Common myeloid progenitor, CD34-positive (primary cell): ENCODE results near the gene DAB2.

Source experiments
- CTCF ChIA-PET: fragments of 350-600 bp; sonication (Branson Sonifier 250); formaldehyde crosslinking; loops from one replicate; lab custom pipeline; 2021; ENCODE audit warnings: antibody characterized with exemption; lab: Charles Lee
- POLR2A ChIA-PET: fragments of 350-600 bp; sonication (Branson Sonifier 250); formaldehyde crosslinking; loops from one replicate; lab custom pipeline; 2021; ENCODE audit warnings: antibody characterized with exemption; lab: Charles Lee
- DNase-seq, 3 donors: peaks; one replicate each; pipeline versions ENCODE4 v3.0.0 to v3.0.0-alpha.2; 2013
- H3K27ac ChIP-seq, 2 experiments: 1 replicate in 1 of 2; 2 replicates in 1 of 2; pipeline ENCODE4 v1.7.0; 2013; ENCODE audit warnings: inconsistent platforms in 2 of 2, low read length in 2 of 2, mild to moderate bottlenecking in 2 of 2, low read depth in 1 of 2, moderate library complexity in 1 of 2; ENCODE audit not compliant: severe bottlenecking in 2 of 2, insufficient read depth in 1 of 2, poor library complexity in 1 of 2
- H3K27me3 ChIP-seq, 5 experiments: replicated peaks in 2 of 5; 1 replicate in 3 of 5; 2 replicates in 2 of 5; pipeline versions ENCODE4 v1.6.1 to v1.7.0; 2013; ENCODE audit warnings: low read length in 4 of 5, mild to moderate bottlenecking in 2 of 5, moderate library complexity in 2 of 5, inconsistent platforms in 1 of 5; ENCODE audit not compliant: insufficient read depth in 5 of 5, control insufficient read depth in 4 of 5
- H3K36me3 ChIP-seq, 4 experiments: 1 replicate in 2 of 4; 2 replicates in 2 of 4; pipeline versions ENCODE4 v1.6.1 to v1.7.0; 2013; ENCODE audit warnings: low read length in 3 of 4, control low read depth in 1 of 4, mild to moderate bottlenecking in 1 of 4; ENCODE audit not compliant: control insufficient read depth in 4 of 4, insufficient read depth in 4 of 4
- H3K4me1 ChIP-seq, 4 experiments: 1 replicate in 3 of 4; 2 replicates in 1 of 4; pipeline versions ENCODE4 v1.6.1 to v1.7.1; 2013; ENCODE audit warnings: low read length in 3 of 4, mild to moderate bottlenecking in 3 of 4, control low read depth in 1 of 4, inconsistent platforms in 1 of 4, moderate library complexity in 1 of 4; ENCODE audit not compliant: control insufficient read depth in 4 of 4, insufficient read depth in 4 of 4; ENCODE audit errors: control extremely low read depth in 1 of 4
- H3K4me3 ChIP-seq, 7 experiments: 1 replicate in 4 of 7; 2 replicates in 3 of 7; pipeline versions ENCODE4 v1.5.1 to v1.7.0; 2013; ENCODE audit warnings: mild to moderate bottlenecking in 7 of 7, low read length in 6 of 7, moderate library complexity in 6 of 7, inconsistent platforms in 2 of 7, low read depth in 2 of 7, control low read depth in 1 of 7; ENCODE audit not compliant: insufficient read depth in 4 of 7, control insufficient read depth in 1 of 7; ENCODE audit errors: extremely low read depth in 1 of 7
- H3K9me3 ChIP-seq, 5 experiments: 1 replicate in 4 of 5; 2 replicates in 1 of 5; pipeline versions ENCODE4 v1.6.1 to v1.7.1; 2013; ENCODE audit warnings: low read length in 4 of 5, mild to moderate bottlenecking in 2 of 5, inconsistent platforms in 1 of 5, low read depth in 1 of 5, moderate library complexity in 1 of 5; ENCODE audit not compliant: control insufficient read depth in 4 of 5, insufficient read depth in 2 of 5; ENCODE audit errors: control extremely low read depth in 1 of 5
- WGBS: methylation state at CpG from one replicate; pipeline ENCODE4 v1.1.5; 2013; ENCODE audit not compliant: insufficient coverage; 5-methylcytosine and 5-hydroxymethylcytosine counted together

Gene DAB2

DNA sequence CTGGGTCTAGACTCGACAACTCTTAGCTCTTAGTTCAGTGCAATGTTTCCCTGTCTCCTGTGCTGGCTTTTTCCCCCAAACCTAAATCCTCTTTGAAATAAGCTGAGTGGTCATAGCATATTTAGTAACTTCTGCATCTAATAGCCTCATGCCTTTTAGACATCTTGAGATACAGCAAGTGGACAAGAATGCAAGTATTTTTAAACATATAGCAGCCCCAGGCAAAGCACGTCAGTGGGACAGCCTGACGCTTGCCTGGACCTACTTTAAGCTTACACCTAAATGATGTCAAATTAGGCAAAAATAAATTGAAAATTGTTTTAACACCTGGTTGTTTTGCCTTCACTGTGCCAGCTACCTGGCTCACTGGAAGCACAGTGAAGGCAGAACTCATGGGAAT, 68.5 kb downstream of the DAB2 start:
- H3K27me3 ChIP-seq: no peaks in the 10 kb centered on the region
- H3K27ac ChIP-seq: no peak overlapping the region
- no peak for DNase-seq
- ChIA-PET POLR2A (no interaction called here), CTCF (interaction anchor here (0.8 to 1.0 kb wide), 2 partner anchors 114 to 191 kb away, joined by 3 read pairs; no protein-coding TSS in a partner anchor)
- H3K9me3 ChIP-seq: peaks cover 0 to 6% (median 3%) of the 10 kb centered on the region in 5 experiments
- WGBS: no CpG with 5 or more reads among the region's 3 CpGs
- H3K4me3 ChIP-seq: no peak overlapping the region
- H3K36me3 ChIP-seq: no peaks in the 10 kb centered on the region
- H3K4me1 ChIP-seq: no peaks in the 10 kb centered on the region

DNA sequence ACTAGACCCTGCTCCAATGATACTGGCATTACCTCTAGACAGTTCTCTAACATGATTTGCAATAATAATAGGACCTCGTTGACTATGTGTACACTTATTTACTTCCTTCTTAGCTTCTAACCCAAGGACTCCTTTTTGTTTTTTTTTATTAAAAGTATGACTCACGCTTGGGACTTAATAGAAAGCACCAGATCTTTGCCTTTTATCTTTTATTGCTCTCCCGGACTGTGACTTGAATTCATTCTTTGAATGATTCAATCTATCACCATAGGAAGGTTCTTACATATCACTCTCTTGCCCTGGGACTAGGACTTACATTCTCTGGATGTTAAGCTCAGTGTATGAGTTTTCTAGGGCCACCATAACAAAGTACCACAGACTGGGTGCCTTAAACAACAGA, 69.5 kb downstream of the DAB2 start:
- H3K36me3 ChIP-seq: no peaks in the 10 kb centered on the region
- H3K4me3 ChIP-seq: no peak overlapping the region
- no peaks in the 10 kb centered on the region for H3K4me1 ChIP-seq
- no peaks in the 10 kb centered on the region for H3K27me3 ChIP-seq
- no peak overlapping the region for H3K27ac ChIP-seq
- CTCF ChIA-PET: interaction anchor here (1.3 kb wide), 1 partner anchor 21 kb away, joined by 5 read pairs; no protein-coding TSS in a partner anchor
- 0% methylated on average over 2 of the region's 3 CpGs for WGBS
- no peak for DNase-seq
- POLR2A ChIA-PET: no interaction called here
- peaks cover 2 to 13% (median 5%) of the 10 kb centered on the region in 5 experiments for H3K9me3 ChIP-seq

DNA sequence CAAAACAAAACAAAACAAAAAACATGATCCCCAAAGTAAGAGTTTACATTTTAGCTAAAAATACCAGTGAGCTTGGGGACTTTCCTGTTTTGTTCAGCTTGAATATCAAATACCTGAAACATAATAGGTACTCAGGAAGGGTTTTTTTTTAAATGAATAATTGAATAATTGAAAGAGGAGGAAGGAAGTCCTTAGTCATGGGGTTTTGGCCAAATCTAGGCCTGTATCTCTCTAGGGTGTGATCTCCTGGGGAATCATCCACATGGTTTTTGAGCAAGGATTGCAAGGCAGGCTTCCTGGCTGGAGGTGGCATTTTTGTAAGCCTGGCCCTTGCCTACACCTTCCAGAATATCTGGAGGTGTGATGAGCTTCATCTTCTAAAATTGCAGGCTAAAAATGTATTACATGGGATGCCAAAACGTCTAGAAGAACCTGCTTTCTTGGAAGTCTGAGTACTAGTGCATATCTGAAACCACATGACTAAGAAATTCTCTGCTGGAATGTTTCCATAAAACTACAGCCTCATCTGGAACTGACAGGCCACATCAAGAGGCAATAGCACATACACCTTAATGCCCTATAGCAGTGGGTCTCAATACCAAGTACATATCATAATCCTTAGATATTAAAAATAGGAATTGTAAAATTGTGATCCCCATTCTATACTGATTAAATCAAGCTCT, 70.9 kb downstream of the DAB2 start:
- ChIA-PET POLR2A (no interaction called here), CTCF (interaction anchor here (1.3 kb wide), 1 partner anchor 22 kb away, joined by 5 read pairs; no protein-coding TSS in a partner anchor)
- no peaks in the 10 kb centered on the region for H3K27me3 ChIP-seq
- DNase-seq: no peak
- 88% methylated on average over 1 of the region's 1 CpG for WGBS
- H3K9me3 ChIP-seq: peaks cover 4 to 13% (median 5%) of the 10 kb centered on the region in 5 experiments
- H3K36me3 ChIP-seq: no peaks in the 10 kb centered on the region
- no peaks in the 10 kb centered on the region for H3K4me1 ChIP-seq
- no peak overlapping the region for H3K4me3 ChIP-seq
- no peak overlapping the region for H3K27ac ChIP-seq

DNA sequence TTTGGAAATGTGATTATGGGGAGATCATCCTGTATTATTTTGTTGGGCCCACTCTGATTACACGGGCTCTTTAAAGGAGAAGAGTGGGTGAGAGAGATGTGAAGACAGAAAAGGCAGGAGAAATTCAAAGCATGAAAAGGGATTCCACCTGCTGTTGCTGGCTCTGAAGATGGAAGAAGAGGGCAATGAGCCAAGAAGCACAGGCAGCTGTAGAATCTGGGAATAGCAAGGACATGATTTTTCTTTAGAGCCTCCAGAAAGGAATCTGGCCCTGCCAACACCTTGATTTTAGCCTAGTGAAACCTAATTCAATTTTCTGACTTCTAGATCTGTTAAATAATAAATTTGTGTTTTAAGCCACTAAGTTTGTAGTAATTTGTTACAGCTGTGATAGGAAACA, 71.8 kb downstream of the DAB2 start:
- Histone ChIP-seq H3K9me3 (peaks cover 4 to 13% (median 5%) of the 10 kb centered on the region in 5 experiments), H3K27ac (no peak overlapping the region), H3K27me3 (no peaks in the 10 kb centered on the region), H3K4me3 (no peak overlapping the region), H3K36me3 (no peaks in the 10 kb centered on the region), H3K4me1 (no peaks in the 10 kb centered on the region)
- WGBS: 100% methylated on average over 1 of the region's 1 CpG
- ChIA-PET CTCF (no interaction called here), POLR2A (no interaction called here)
- no peak for DNase-seq

DNA sequence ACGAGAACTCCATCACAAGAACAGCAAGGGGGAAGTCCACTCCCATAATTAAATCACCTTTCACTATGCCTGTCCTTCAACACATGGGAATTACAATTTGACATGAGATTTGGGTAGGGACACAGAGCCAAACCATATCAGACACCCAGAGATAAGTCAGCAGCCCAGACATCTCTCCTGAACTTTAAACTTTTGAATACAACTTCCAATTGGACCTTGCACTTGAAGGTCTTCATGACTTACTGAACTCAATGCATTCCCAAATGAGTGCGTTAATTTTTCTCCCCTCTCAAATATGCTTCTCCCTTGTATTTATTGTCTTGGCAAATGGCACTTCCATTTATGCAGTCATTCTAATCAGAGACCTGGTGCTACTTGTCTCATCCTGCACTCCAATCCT, 72.6 kb downstream of the DAB2 start:
- Histone ChIP-seq H3K4me3 (no peak overlapping the region), H3K9me3 (peaks cover 4 to 13% (median 5%) of the 10 kb centered on the region in 5 experiments), H3K36me3 (no peaks in the 10 kb centered on the region), H3K27me3 (no peaks in the 10 kb centered on the region), H3K4me1 (no peaks in the 10 kb centered on the region), H3K27ac (no peak overlapping the region)
- DNase-seq: no peak
- WGBS: 88% methylated on average over 1 of the region's 2 CpGs
- ChIA-PET CTCF (no interaction called here), POLR2A (no interaction called here)

DNA sequence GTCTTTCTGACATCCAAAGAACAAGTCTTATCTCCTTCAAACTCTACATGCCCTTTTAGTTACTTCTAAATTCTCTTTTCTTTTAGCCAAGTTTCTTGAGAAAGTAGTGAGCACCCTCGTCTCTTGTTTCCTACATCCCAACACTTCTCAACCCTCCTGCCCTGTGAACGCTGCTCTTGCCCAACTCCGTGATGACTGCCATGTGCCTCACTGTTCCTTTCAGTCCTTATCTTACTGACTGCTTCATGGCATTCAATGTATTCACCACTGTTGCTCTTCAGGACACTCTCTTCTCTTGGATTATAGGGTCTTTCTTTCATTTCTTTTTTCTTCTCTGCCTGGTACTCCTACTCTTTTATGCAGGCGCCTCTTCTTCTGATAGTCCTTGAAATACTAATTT, 75.3 kb downstream of the DAB2 start:
- DNase-seq: no peak
- CTCF ChIA-PET: no interaction called here
- WGBS: 94% methylated on average over 4 of the region's 4 CpGs
- Histone ChIP-seq H3K4me1 (no peaks in the 10 kb centered on the region), H3K4me3 (no peak overlapping the region), H3K9me3 (peaks cover 4 to 13% (median 5%) of the 10 kb centered on the region in 5 experiments), H3K27me3 (no peaks in the 10 kb centered on the region), H3K27ac (no peak overlapping the region), H3K36me3 (no peaks in the 10 kb centered on the region)
- POLR2A ChIA-PET: no interaction called here

DNA sequence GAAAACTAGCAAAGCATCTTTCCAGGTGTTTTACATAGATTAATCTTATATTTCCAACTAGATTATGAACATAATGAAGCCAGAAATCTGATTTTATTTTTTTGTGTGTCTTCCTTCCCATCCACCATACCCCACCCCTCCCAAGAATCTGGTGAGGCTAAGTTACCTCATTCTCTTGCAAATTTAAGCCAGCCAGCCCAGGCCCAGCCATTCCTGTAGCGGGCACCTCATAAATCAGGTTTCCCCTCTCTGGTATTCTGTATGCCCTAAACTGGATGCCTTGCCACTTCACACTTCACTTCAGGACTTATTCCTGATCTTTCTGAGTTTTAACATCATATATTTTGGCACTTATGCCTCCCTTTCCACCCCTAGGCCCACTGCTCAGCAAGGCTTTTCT, 82.3 kb downstream of the DAB2 start:
- Histone ChIP-seq H3K27ac (no peak overlapping the region), H3K27me3 (no peaks in the 10 kb centered on the region), H3K4me3 (no peak overlapping the region), H3K36me3 (no peaks in the 10 kb centered on the region), H3K9me3 (no peaks in the 10 kb centered on the region), H3K4me1 (no peaks in the 10 kb centered on the region)
- ChIA-PET CTCF (no interaction called here), POLR2A (no interaction called here)
- DNase-seq: no peak
- 100% methylated on average over 1 of the region's 1 CpG for WGBS
